Measurements from ENCODE around the gene IGFL3. TPM values are rescaled to one million over a fixed set of nuclear protein-coding genes. Genes with fewer than 3 reads are reported as not detected.
A peak's percentile ranks its signal among the peaks of the same experiment; 100 is the strongest.

The IGFL3 gene
- total RNA-seq, 1 donor from 2014 or later: 93.5 TPM

DNA sequence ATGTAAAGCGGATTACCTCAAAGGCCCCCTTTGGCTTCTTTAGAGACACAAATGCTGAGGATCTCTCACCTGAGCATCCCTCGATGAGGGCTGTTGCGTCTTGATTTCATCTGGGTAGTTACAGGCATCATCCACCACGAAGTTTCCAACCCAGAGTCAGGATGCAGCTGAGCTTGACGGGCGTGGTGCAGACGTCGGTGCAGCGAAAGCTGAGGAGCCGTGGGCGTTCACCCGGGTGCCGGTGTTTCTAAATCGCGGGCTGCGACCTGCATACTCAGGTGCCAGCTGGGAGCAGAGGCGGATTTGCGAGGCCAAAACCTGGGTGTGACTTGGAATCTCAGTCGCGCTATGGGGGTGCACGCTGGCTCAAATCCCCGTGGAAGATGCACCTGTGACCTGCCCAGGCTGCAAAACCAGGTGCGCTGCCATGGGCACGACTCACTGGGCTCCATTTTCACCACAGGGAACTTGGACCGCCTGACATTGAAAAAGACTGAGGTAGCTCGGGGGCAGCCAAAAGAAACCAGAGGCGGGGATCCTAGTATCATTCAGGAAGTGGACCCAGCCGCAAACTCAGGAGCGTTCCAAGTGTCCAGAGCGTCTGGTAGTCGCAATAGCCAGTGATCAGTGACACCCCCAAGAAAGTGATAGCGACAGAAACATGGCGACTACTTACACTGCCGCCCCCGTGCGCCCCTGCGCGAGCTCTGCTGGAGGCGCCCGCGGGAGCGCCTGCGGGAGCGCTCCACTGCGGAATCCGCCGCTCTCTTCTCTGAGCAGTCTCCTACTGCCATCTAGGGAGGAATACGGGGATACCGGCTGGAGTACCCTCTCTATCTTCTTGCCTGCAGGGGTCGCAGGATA, 47.3 kb downstream of the IGFL3 start:
- peaks cover 7% of the 10 kb centered on the region for H3K36me3 Mint-ChIP-seq (ENCODE audit: low read depth, unreplicated experiment)
- Histone ChIP-seq H3K27me3 (ENCODE audit: insufficient read depth, low read length) (peaks cover 25% of the 10 kb centered on the region), H4K20me1 (ENCODE audit: insufficient read depth, low read length) (no peaks in the 10 kb centered on the region), H3K9ac (ENCODE audit: low read length) (no peak overlapping the region), H3K36me3 (ENCODE audit: insufficient read depth, low read length) (no peaks in the 10 kb centered on the region), H2AFZ (ENCODE audit: low read depth, low read length) (peak overlapping the region; percentile 67), H3K4me3 (ENCODE audit: insufficient read depth, low read depth, low read length) (peak overlapping the region; percentile 46), H3K27ac (ENCODE audit: low read depth, low read length) (no peak overlapping the region), H3K79me2 (ENCODE audit: insufficient read depth, low read length) (no peaks in the 10 kb centered on the region), H3K4me2 (ENCODE audit: low read length) (peak overlapping the region; percentile 85), H3K4me1 (ENCODE audit: insufficient read depth, low read length) (peaks cover 27% of the 10 kb centered on the region), H3K9me3 (ENCODE audit: insufficient read depth, low read depth, low read length) (peaks cover 8% of the 10 kb centered on the region)
- peaks cover 17% of the 10 kb centered on the region for H3K27me3 Mint-ChIP-seq (ENCODE audit: low read depth, unreplicated experiment)
- FAIRE-seq (no peak), DNase-seq (ENCODE audit: low read depth) (peak; percentile 62)
- H3K4me1 Mint-ChIP-seq (ENCODE audit: low read depth, unreplicated experiment): peaks cover 49% of the 10 kb centered on the region
- TF ChIP-seq, protein P1, sequence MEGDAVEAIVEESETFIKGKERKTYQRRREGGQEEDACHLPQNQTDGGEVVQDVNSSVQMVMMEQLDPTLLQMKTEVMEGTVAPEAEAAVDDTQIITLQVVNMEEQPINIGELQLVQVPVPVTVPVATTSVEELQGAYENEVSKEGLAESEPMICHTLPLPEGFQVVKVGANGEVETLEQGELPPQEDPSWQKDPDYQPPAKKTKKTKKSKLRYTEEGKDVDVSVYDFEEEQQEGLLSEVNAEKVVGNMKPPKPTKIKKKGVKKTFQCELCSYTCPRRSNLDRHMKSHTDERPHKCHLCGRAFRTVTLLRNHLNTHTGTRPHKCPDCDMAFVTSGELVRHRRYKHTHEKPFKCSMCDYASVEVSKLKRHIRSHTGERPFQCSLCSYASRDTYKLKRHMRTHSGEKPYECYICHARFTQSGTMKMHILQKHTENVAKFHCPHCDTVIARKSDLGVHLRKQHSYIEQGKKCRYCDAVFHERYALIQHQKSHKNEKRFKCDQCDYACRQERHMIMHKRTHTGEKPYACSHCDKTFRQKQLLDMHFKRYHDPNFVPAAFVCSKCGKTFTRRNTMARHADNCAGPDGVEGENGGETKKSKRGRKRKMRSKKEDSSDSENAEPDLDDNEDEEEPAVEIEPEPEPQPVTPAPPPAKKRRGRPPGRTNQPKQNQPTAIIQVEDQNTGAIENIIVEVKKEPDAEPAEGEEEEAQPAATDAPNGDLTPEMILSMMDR (IDR thresholded peaks at IDR 0.05; ENCODE audit: insufficient read depth, low read depth, low read length): peak; percentile 99
- peak; percentile 77 for TF ChIP-seq EZH2 (IDR thresholded peaks at IDR 0.05; ENCODE audit: insufficient read depth, low read length)
- H3K9me3 Mint-ChIP-seq (ENCODE audit: unreplicated experiment): peaks cover 14% of the 10 kb centered on the region
- peak overlapping the region; percentile 91 for H3K4me3 Mint-ChIP-seq (ENCODE audit: unreplicated experiment)
- H3K27ac Mint-ChIP-seq (ENCODE audit: unreplicated experiment): peak overlapping the region; percentile 56

DNA sequence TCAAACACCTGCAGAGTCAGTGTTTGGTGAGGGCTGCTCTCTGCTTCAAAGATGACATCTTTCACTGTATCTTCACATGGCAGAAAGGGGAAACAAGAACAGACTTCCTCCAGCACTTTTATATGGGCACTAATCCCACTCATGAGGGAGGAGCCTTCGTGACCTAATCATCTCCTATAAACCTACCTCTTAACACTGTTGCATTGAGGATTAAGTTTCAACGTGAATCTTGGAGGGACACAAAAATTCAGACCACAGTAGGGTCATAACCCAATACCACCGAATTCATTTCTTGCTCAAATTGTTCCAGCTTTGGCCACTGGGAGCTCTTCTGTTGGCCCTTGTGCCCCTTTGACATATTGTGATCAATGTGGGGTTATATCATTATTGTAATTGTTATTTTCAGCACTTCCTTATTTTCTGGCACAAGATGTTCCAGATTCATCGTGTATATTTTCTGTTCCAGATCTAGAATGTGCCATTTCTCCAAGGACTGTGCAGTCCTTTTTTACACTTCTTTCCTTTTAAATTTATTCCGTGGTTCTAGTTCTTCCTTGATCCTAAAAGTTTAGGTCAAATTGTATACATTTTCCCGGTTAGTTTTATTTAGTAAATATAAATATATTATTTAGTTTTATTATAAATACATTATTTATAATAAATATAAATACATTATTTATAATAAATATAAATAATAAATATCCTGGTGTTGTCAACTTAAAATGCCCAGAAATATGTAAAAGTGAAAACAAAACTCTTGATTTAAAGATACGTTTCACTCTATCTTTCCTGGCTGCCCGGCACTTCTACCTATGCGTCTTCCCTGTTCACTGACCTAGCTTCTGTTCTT, 48.2 kb downstream of the IGFL3 start:
- no peaks in the 10 kb centered on the region for H4K20me1 ChIP-seq (ENCODE audit: insufficient read depth, low read length)
- peak overlapping the region; percentile 85 for H3K4me2 ChIP-seq (ENCODE audit: low read length)
- H3K9me3 ChIP-seq (ENCODE audit: insufficient read depth, low read depth, low read length): peaks cover 8% of the 10 kb centered on the region
- Mint-ChIP-seq H3K4me1 (ENCODE audit: low read depth, unreplicated experiment) (peaks cover 40% of the 10 kb centered on the region), H3K27me3 (ENCODE audit: low read depth, unreplicated experiment) (peaks cover 17% of the 10 kb centered on the region), H3K27ac (ENCODE audit: unreplicated experiment) (no peak overlapping the region), H3K36me3 (ENCODE audit: low read depth, unreplicated experiment) (peaks cover 9% of the 10 kb centered on the region), H3K4me3 (ENCODE audit: unreplicated experiment) (peak overlapping the region; percentile 91), H3K9me3 (ENCODE audit: unreplicated experiment) (peaks cover 14% of the 10 kb centered on the region)
- H2AFZ ChIP-seq (ENCODE audit: low read depth, low read length): no peak overlapping the region
- TF ChIP-seq, protein P1 (IDR thresholded peaks at IDR 0.05; ENCODE audit: insufficient read depth, low read depth, low read length): peak; percentile 21
- TF ChIP-seq EZH2 (IDR thresholded peaks at IDR 0.05; ENCODE audit: insufficient read depth, low read length): no peak
- DNase-seq (ENCODE audit: low read depth) (no peak), FAIRE-seq (no peak)
- no peak overlapping the region for H3K9ac ChIP-seq (ENCODE audit: low read length)
- H3K36me3 ChIP-seq (ENCODE audit: insufficient read depth, low read length): no peaks in the 10 kb centered on the region
- H3K4me3 ChIP-seq (ENCODE audit: insufficient read depth, low read depth, low read length): no peak overlapping the region
- H3K27me3 ChIP-seq (ENCODE audit: insufficient read depth, low read length): peaks cover 25% of the 10 kb centered on the region
- H3K4me1 ChIP-seq (ENCODE audit: insufficient read depth, low read length): peaks cover 18% of the 10 kb centered on the region
- H3K27ac ChIP-seq (ENCODE audit: low read depth, low read length): no peak overlapping the region
- no peaks in the 10 kb centered on the region for H3K79me2 ChIP-seq (ENCODE audit: insufficient read depth, low read length)

All from astrocyte (in vitro differentiated cells and primary cell).